ENCODE data around the gene SMIM24. TPM values are rescaled to one million over a fixed set of nuclear protein-coding genes. Genes with fewer than 3 reads are reported as not detected.
"Not testable (repeated sequence)": the region's sequence is repeated elsewhere in the genome, so short reads cannot be mapped to it uniquely, and the experiment has no call there.

The SMIM24 gene
- total RNA-seq, 1 donor from 2014 or later = 1.4 TPM

DNA sequence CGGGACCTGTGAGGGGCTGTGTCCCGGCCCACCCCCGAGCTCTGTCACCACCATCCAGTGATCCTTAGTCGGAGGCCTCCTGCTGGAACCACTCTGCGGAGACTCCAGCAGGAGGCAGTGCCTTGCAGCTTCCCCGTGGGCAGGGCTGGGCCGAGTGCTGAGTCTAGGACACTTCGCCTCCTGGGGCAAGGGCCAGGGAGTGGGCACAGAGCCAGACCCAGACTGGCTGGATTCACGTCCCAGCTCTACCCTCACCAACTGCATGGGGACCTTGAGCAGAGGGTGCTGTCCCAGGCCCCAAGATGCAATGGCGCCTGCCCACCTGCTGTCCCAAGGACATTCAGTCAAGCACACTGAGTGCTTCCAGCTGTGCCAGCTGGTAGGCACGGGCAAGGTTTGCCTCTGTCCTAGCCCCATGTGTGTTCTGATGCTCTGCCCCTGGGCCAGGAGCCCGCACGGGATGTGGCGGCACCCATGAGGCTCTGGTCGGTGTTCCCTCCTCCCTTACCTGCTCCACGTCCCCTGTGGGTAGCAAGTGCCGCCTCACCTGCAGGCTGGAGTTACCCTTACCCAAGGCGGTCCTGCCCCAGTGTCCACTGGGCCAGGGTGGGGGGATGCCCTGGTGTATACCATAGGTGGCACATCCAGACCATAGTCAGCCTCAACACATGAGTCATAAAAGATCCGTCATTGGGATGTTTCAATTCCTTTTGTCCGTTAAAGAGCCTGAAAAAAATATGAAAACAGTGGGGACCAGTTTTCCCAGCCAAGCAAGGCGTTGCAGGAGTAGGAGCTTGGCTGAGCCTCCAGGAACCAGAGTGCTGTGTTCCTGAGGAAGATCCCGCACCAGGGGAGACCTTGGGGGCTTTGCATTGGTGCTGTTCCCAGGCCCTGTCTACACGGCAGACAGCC is 33.2 kb upstream of the SMIM24 start:
- TF ChIP-seq CTCF (conservative IDR thresholded peaks at IDR 0.05; ENCODE audit: low read depth, low read length) = no peak
- DNase-seq (ENCODE audit: low read depth) = no peak
- no peak overlapping the region for H3K4me3 ChIP-seq (ENCODE audit: low read depth, low read length)

- no peak for DNase-seq (ENCODE audit: low read depth)
- no peak for TF ChIP-seq CTCF (conservative IDR thresholded peaks at IDR 0.05; ENCODE audit: low read depth, low read length)
- no peak overlapping the region for H3K4me3 ChIP-seq (ENCODE audit: low read depth, low read length)
Measured at GRCh38 chr19:3512562-3513228, 32.4 kb upstream of the SMIM24 start.

- no peak for TF ChIP-seq CTCF (conservative IDR thresholded peaks at IDR 0.05; ENCODE audit: low read depth, low read length)
- no peak overlapping the region for H3K4me3 ChIP-seq (ENCODE audit: low read depth, low read length)
- DNase-seq (ENCODE audit: low read depth) = no peak
Measured at GRCh38 chr19:3511506-3512251, 31.4 kb upstream of the SMIM24 start.

GRCh38 chr19:3510727-3511126 is 30.4 kb upstream of the SMIM24 start:
- no peak overlapping the region for H3K4me3 ChIP-seq (ENCODE audit: low read depth, low read length)
- DNase-seq (ENCODE audit: low read depth) = no peak
- TF ChIP-seq CTCF (conservative IDR thresholded peaks at IDR 0.05; ENCODE audit: low read depth, low read length) = no peak

DNA sequence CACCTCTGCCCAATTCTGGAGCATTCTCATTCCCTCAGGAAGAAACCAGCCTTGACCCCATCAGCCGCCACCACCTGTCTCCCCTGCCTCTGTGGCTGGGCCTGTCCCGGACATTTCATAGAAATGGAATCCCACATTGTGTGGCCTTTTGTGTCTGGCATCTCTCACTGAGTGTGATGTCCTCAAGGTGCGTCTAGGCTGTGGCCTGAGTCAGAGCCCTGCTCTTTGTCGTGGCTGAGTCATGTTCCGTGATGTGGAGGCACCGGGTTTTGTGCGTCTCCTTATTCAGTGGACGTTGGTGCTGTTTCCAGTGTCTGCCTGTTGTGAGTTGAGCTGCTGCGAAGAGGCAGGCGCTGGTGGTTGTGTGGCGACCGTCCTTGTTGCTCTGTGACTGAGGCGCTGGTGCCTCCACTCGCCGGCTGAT is 29.3 kb upstream of the SMIM24 start:
- DNase-seq (ENCODE audit: low read depth) = no peak
- H3K4me3 ChIP-seq (ENCODE audit: low read depth, low read length) = no peak overlapping the region
- TF ChIP-seq CTCF (conservative IDR thresholded peaks at IDR 0.05; ENCODE audit: low read depth, low read length) = no peak

DNA sequence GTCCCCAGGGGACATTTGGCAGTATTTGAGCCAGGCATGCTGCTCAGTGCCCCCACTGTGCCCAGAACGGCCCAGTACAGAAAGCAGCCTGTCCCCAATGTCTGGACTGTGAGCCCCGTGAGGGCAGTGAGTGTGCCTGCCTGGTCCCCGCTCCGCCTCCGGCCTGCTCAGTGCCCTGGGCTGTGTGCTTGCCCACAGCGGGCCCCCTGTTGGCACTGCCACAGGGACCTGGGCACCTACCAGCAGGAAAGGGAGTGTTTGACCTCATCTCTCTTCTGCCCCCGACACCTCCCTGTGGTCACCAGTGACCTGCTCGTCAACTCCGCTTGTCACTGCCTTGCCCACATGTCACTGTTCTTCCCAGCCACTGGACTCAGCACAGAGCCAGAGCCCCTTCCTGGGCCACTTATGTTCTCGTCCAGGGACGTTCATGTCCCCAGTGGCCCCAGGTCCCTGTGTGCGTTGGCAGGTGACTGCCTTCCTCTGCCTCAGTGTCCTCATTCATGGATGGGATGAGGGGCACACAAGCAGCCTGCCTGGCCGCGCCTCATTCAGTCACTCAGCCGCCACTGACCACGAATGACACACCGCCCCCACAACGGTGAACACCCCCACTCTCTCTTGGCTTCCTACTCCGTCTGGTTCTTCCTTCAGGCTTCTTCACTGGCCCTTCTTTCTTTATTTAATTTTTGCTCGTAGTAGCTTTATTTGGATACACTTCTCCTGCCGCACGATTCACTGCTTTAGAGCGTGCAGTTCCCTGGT is 28.6 kb upstream of the SMIM24 start:
- TF ChIP-seq CTCF (conservative IDR thresholded peaks at IDR 0.05; ENCODE audit: low read depth, low read length) = no peak
- no peak overlapping the region for H3K4me3 ChIP-seq (ENCODE audit: low read depth, low read length)
- DNase-seq (ENCODE audit: low read depth) = no peak

- H3K4me3 ChIP-seq (ENCODE audit: low read depth, low read length); DNase-seq (ENCODE audit: low read depth): not testable (repeated sequence)
Measured at GRCh38 chr19:3508121-3508661, 27.9 kb upstream of the SMIM24 start.
